Aorta (tissue), 5 donors: Measurements from ENCODE around the gene CLDN14. TPM values are rescaled to one million over a fixed set of nuclear protein-coding genes. Genes with fewer than 3 reads are reported as not detected.
"Not testable (repeated sequence)": the region's sequence is repeated elsewhere in the genome, so short reads cannot be mapped to it uniquely, and the experiment has no call there.

Source experiments
- ATAC-seq: fragments of 200-7000 bp; cut with Tn5 transposase; one replicate; pipeline ENCODE4 v1.9.1; 2022; ENCODE audit warnings: moderate library complexity; ENCODE audit not compliant: low FRiP score
- DNase-seq, 2 donors: peaks; one replicate each; pipeline ENCODE4 v3.0.0-alpha.2; 2020
- H3K27ac ChIP-seq, 2 donors: one replicate each; pipeline ENCODE4 v1.5.1; 2013; ENCODE audit warnings: low read length in 2 of 2, mild to moderate bottlenecking in 2 of 2, moderate library complexity in 2 of 2, control low read depth in 1 of 2, inconsistent platforms in 1 of 2, low read depth in 1 of 2
- H3K27me3 ChIP-seq, 2 donors: one replicate each; pipeline ENCODE4 v1.6.1; 2013; ENCODE audit warnings: control low read depth in 1 of 2, low read length in 1 of 2, mild to moderate bottlenecking in 1 of 2, moderate library complexity in 1 of 2; ENCODE audit not compliant: insufficient read depth in 2 of 2, control insufficient read depth in 1 of 2
- H3K36me3 ChIP-seq, 2 donors: one replicate each; pipeline ENCODE4 v1.6.1; 2013; ENCODE audit warnings: control low read depth in 1 of 2, low read length in 1 of 2, mild to moderate bottlenecking in 1 of 2; ENCODE audit not compliant: insufficient read depth in 2 of 2, control insufficient read depth in 1 of 2
- H3K4me1 ChIP-seq, 2 donors: one replicate each; pipeline ENCODE4 v1.6.1; 2013; ENCODE audit warnings: low read length in 2 of 2, control low read depth in 1 of 2, mild to moderate bottlenecking in 1 of 2, moderate library complexity in 1 of 2; ENCODE audit not compliant: insufficient read depth in 2 of 2, control insufficient read depth in 1 of 2
- H3K4me3 ChIP-seq, 2 donors: one replicate each; pipeline ENCODE4 v1.5.1; 2013; ENCODE audit warnings: low read length in 2 of 2, control low read depth in 1 of 2, mild to moderate bottlenecking in 1 of 2
- H3K9me3 ChIP-seq: one replicate; pipeline ENCODE4 v1.6.1; 2013; ENCODE audit warnings: mild to moderate bottlenecking, low read length; ENCODE audit not compliant: control insufficient read depth
- WGBS, 2 donors: extraction: QIAGEN DNeasy Blood & Tissue Kit; methylation state at CpG; one replicate each; pipeline ENCODE4 v1.1.7; 2013; 5-methylcytosine and 5-hydroxymethylcytosine counted together
- intact Hi-C, 2 donors: fragments of 100-400 bp; cut with DNase I; formaldehyde crosslinking; loops; one replicate each; pipeline versions ENCODE4 v1.14.2 to v1.15.0; 2022
- polyA plus RNA-seq, 2 donors: library from polyadenylated mRNA; stranded (reverse); fragments of 200-250 nt; gene quantifications; one replicate each; pipeline ENCODE4 v1.2.3, GENCODE V29; 2013
- total RNA-seq, 2 donors: library from RNA; stranded (reverse); fragmentation: NEBNext Ultra II Directional; extraction: Animal tissue kit (Norgen Biotek cat#: 25700); gene quantifications; one replicate each; pipeline ENCODE4 v1.2.1, GENCODE V29; 2021
- donor health status: healthy with polysubstance abuse.
- donor health status: Bipolar disorder and iron deficiency.
- donor health status: DM: no; HTN: no; CAD: no.
- donor health status: DM: no; HTN: no; CAD: no.
- donor health status: DM: yes; HTN: yes; CAD: no.

CLDN14 gene
- total and polyA plus RNA-seq, 4 donors = 0.33 to 0.42 TPM; not detected in 2

DNA sequence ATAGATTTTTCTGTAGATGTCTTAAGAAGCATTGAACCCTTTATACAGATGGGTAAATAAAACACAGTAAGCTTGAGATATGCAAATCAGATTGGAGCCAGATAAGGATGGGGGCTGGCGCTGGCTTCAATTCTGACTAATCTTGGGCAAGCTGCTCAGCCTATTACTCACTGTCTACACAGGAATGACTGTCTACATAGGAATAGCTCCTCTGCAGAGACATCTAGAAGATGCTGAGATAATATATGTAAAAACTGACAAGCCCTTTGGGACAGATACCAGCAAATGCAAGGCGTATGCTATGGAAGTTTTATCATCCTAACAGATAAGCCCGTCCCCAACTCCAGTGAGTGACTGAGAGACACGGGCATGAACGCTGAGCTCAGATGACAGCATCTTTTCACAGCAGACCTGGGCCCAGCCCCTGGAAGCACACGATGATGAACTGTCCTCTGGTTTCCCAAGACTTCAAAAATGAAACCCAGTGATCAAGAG is 1.7 kb downstream of the CLDN14 start:
- Histone ChIP-seq H3K27ac (no peak overlapping the region), H3K4me3 (no peak overlapping the region), H3K27me3 (no peaks in the 10 kb centered on the region), H3K4me1 (no peaks in the 10 kb centered on the region), H3K9me3 (no peaks in the 10 kb centered on the region), H3K36me3 (no peaks in the 10 kb centered on the region)
- DNase-seq = no peak
- 65 to 73% methylated on average over 6 of the region's 6 CpGs for WGBS, 2 donors
- ATAC-seq = no peak
- intact Hi-C loops = no loop called here

DNA sequence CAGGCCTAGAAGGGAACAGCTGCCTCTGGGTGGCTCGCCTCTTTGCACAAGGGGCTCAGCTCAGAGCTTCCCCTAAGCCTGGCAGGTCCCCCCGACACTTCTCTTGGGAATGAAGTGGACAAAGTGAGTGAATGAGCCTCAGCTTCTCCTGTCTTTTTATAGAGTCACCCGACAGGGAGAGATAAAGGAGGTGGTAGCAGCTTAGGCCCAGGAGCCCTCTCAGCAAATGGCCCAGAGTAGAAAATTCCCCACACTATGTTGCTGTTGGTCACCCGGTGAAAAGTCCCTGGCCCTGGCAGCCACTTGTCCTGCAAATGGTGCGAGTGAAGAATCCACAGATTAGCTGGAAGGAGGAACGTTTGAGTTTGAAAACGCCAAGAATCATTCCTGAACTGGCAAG is 2.4 kb downstream of the CLDN14 start:
- WGBS, 2 donors = 63 to 65% methylated on average over 7 of the region's 7 CpGs
- Histone ChIP-seq H3K9me3 (no peaks in the 10 kb centered on the region), H3K4me1 (no peaks in the 10 kb centered on the region), H3K27ac (no peak overlapping the region), H3K27me3 (no peaks in the 10 kb centered on the region), H3K36me3 (no peaks in the 10 kb centered on the region), H3K4me3 (no peak overlapping the region)
- ATAC-seq = no peak
- intact Hi-C loops = no loop called here
- no peak for DNase-seq

DNA sequence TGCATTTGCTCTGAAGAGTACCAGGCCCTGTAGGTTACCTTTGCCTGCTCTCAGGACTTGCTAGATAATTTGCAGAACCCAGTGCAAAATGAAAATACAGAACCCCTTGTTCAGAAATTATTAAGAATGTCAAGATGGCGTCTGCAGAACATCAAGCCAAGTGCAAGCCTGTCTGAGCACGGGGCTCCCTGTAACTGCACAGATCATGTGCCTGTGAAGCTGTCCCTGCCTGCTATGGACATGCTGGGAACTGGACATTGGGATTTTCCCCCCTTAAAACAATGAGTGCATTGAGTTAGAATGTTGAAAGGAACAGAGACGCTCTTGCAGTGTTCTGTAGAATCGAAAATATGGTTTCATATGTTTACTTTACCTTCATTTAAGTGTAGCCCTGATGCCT is 2.9 kb downstream of the CLDN14 start:
- H3K36me3 ChIP-seq = no peaks in the 10 kb centered on the region
- no peaks in the 10 kb centered on the region for H3K4me1 ChIP-seq
- WGBS, 2 donors = 86 to 89% methylated on average over 4 of the region's 4 CpGs
- no peaks in the 10 kb centered on the region for H3K27me3 ChIP-seq
- DNase-seq (no peak), ATAC-seq (no peak)
- no peak overlapping the region for H3K27ac ChIP-seq
- peaks cover 2% of the 10 kb centered on the region for H3K9me3 ChIP-seq
- no peak overlapping the region for H3K4me3 ChIP-seq
- intact Hi-C loops = no loop called here

DNA sequence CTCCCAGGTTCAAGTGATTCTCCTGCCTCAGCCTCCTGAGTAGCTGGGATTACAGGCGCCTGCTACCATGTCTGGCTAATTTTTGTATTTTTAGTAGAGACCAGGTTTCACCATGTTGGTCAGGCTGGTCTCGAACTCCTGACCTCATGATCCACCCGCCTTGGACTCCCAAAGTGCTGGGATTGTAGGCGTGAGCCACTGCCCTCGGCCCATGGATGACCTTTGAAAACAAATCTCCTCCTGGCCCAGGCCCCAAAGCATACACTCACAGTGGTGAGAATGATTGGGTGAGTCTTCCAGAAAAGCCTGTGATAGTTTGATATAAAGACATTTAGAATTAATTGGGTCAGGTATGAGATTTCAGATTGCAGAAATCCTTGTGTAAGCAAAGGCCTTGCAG is 3.4 kb downstream of the CLDN14 start:
- H3K9me3 ChIP-seq, intact Hi-C loops, H3K27ac ChIP-seq, H3K36me3 ChIP-seq, DNase-seq, H3K4me1 ChIP-seq, H3K27me3 ChIP-seq, ATAC-seq, H3K4me3 ChIP-seq: not testable (repeated sequence)
- 97% methylated on average over 5 of the region's 5 CpGs for WGBS, 2 donors

DNA sequence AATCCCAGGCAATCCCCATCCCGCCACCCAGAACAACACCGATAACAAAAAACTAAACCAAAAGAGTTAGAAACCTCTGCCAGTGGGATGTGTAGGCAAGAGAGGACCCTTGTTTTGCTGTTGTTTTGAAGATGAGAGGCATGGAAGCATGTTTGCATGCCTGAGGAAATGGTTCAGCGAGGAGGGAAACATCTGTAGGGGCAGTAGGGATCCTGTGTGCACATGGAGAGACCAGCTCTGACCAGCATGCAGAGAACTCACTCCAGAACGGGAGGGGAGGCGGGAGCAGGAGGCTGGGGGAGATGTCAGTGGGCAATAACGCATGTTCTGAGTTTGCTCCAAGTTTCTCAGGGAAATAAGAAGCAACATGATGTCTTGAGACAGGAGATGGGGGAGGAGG is 5.3 kb downstream of the CLDN14 start:
- ATAC-seq = no peak
- intact Hi-C loops = no loop called here
- Histone ChIP-seq H3K27ac (no peak overlapping the region), H3K4me1 (no peaks in the 10 kb centered on the region), H3K9me3 (peaks cover 2% of the 10 kb centered on the region), H3K27me3 (no peaks in the 10 kb centered on the region), H3K36me3 (no peaks in the 10 kb centered on the region), H3K4me3 (no peak overlapping the region)
- 80 to 82% methylated on average over 6 of the region's 6 CpGs for WGBS, 2 donors
- no peak for DNase-seq

DNA sequence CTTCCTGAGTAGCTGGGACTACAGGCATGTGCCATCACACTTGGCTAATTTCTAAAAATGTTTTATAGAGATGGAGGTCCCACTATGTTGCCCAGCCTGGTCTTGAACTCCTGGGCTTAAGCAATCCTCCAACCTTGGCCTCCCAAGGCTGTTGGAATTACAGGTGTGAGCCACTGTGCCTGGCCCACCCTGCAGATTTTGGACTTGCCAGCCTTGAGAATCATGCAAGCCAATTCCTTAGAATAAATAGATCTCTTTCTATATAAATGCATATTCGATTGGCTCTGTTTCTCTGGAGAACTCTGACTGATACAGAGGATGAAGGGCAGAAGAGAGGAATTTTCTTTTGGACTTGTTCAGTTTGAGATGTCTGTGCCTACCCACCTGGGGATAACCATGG is 6.7 kb downstream of the CLDN14 start:
- Histone ChIP-seq H3K27me3 (no peaks in the 10 kb centered on the region), H3K9me3 (peaks cover 2% of the 10 kb centered on the region), H3K36me3 (no peaks in the 10 kb centered on the region), H3K4me1 (no peaks in the 10 kb centered on the region), H3K27ac (no peak overlapping the region), H3K4me3 (no peak overlapping the region)
- no peak for ATAC-seq
- WGBS, 2 donors = 91 to 93% methylated on average over 1 of the region's 1 CpG
- DNase-seq = no peak
- intact Hi-C loops = no loop called here

DNA sequence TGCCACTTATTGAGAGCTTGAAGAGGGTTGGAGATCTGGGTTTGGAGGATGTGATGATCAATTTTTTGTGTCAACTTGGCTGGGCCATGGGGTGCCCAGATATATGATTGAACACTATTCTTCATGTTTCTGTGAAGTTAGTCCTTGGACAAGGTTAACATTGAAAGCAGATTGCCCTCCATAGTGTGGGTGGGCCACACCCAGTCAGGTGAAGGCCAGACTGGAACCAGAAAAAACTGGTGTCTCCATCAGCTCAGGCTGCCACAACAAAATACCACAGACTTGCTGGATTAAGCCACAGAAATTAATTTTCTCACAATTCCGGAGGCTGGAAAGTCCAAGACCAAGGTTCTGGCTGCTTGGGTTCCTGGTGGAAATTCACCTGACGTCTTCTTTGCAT is 7.5 kb downstream of the CLDN14 start:
- H3K4me1 ChIP-seq = no peaks in the 10 kb centered on the region
- DNase-seq (no peak), ATAC-seq (no peak)
- no peak overlapping the region for H3K4me3 ChIP-seq
- no peaks in the 10 kb centered on the region for H3K27me3 ChIP-seq
- no peak overlapping the region for H3K27ac ChIP-seq
- H3K9me3 ChIP-seq = peaks cover 2% of the 10 kb centered on the region
- intact Hi-C loops = no loop called here
- no peaks in the 10 kb centered on the region for H3K36me3 ChIP-seq
- 96 to 97% methylated on average over 2 of the region's 2 CpGs for WGBS, 2 donors

DNA sequence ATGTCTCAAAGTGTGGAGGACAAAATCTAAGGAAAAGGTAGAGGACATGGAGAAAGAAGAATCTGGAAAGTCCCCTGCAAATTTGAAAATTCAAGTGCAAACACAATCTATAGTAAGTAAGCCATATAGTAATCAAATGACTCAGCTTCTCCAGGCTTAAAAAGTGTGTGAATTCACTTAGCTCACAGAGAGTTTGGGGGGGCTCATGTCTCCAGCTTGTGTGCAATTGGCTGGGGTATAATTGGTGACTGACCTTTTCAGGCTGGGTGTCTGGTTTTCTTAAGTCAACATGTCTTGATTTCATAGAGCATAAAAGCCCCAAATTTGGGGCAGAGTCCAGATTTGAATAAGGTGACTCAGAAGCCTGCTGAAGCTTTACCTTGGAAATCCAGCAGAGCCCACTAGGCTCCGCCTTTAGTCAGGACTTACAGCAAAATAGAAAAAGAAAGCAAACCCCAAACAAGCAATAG is 8.6 kb downstream of the CLDN14 start:
- Histone ChIP-seq H3K27me3 (no peaks in the 10 kb centered on the region), H3K4me3 (no peak overlapping the region), H3K36me3 (no peaks in the 10 kb centered on the region), H3K4me1 (no peaks in the 10 kb centered on the region), H3K9me3 (peaks cover 2% of the 10 kb centered on the region), H3K27ac (no peak overlapping the region)
- no peak for ATAC-seq
- intact Hi-C loops = no loop called here
- no peak for DNase-seq
- 89 to 93% methylated on average over 1 of the region's 1 CpG for WGBS, 2 donors

DNA sequence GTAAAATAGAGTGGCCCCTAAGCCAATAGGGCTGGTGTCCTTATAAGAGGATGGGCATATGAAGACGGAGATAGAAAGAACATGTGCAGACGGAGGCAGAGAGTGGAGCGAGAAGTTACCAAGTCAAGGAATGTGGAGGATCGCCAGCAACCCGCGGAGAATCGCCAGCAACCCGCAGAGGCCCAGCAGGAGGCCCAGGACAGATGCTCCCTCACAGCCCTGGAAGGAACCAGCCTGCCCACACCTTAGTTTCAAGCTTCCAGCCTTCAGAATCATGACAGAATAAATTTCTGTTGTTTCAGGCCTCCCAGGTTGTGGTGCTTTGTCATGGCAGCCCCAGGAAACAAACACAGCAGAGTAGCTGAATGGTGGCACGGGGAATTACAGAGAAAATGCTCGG is 9.6 kb downstream of the CLDN14 start:
- Histone ChIP-seq H3K4me3 (no peak overlapping the region), H3K27me3 (no peaks in the 10 kb centered on the region), H3K9me3 (peaks cover 2% of the 10 kb centered on the region), H3K4me1 (no peaks in the 10 kb centered on the region), H3K27ac (no peak overlapping the region), H3K36me3 (no peaks in the 10 kb centered on the region)
- no peak for ATAC-seq
- DNase-seq = no peak
- whole genome bisulfite sequencing, 2 donors = 74 to 76% methylated on average over 10 of the region's 10 CpGs
- intact Hi-C loops = no loop called here
